ENCODE results near the gene SVEP1. TPM values are rescaled to one million over a fixed set of nuclear protein-coding genes. Genes with fewer than 3 reads are reported as not detected.

SVEP1 gene
- total RNA-seq, 1 donor from 2014 or later, result 8.8 TPM

DNA sequence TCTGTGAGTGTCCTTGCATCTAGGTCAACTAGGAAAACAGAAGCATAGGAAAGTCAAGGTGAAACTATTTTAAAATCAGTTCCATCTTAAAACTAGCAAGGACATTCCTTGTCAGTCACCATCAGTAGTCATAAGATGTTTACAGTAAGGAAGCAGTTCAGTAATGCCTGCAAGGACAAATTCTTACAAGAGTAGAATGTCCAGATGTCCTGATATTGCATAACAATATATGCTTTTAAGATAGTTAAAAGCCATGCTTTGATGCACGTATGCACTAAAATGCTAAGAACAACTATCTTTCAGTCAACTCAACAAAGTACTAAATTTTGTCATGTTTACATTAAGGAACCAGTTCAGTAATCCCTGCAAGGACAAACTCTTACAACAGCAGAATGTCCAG is 11.3 kb upstream of the SVEP1 start:
- no peak overlapping the region for H3K4me3 ChIP-seq
- no peak overlapping the region for H3K27ac ChIP-seq (replicated peaks)
- no peaks in the 10 kb centered on the region for H3K4me1 ChIP-seq
- TF ChIP-seq, protein P1, sequence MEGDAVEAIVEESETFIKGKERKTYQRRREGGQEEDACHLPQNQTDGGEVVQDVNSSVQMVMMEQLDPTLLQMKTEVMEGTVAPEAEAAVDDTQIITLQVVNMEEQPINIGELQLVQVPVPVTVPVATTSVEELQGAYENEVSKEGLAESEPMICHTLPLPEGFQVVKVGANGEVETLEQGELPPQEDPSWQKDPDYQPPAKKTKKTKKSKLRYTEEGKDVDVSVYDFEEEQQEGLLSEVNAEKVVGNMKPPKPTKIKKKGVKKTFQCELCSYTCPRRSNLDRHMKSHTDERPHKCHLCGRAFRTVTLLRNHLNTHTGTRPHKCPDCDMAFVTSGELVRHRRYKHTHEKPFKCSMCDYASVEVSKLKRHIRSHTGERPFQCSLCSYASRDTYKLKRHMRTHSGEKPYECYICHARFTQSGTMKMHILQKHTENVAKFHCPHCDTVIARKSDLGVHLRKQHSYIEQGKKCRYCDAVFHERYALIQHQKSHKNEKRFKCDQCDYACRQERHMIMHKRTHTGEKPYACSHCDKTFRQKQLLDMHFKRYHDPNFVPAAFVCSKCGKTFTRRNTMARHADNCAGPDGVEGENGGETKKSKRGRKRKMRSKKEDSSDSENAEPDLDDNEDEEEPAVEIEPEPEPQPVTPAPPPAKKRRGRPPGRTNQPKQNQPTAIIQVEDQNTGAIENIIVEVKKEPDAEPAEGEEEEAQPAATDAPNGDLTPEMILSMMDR (IDR thresholded peaks at IDR 0.05; ENCODE audit: borderline replicate concordance), result no peak
- H3K36me3 ChIP-seq, result no peaks in the 10 kb centered on the region
- DNase-seq, result no peak
- H3K27me3 ChIP-seq (ENCODE audit: low read depth), result peaks cover 2% of the 10 kb centered on the region
- H3K9me3 ChIP-seq (replicated peaks), result peaks cover 12% of the 10 kb centered on the region
- intact Hi-C loops (cut with micrococcal nuclease), result no loop called here

DNA sequence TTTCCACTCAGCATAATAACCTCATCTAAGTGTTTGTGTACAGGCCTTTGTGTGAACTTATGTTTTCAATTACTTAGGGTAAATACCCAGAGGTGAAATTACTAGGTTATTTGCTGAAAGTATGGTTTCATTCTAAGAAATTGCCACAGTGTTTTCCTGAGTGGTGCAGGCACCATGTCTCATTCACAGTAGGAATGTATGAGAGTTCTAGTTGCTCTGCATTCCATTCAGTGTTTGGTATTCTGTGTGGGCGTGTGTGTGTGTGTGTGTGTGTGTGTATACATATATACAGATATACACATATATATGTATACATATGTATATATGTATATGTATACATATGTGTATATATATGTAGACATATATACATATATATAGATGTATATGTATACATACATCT is 8.8 kb upstream of the SVEP1 start:
- Histone ChIP-seq H3K4me1 (no peaks in the 10 kb centered on the region), H3K4me3 (no peak overlapping the region)
- intact Hi-C loops (cut with micrococcal nuclease), result no loop called here

DNA sequence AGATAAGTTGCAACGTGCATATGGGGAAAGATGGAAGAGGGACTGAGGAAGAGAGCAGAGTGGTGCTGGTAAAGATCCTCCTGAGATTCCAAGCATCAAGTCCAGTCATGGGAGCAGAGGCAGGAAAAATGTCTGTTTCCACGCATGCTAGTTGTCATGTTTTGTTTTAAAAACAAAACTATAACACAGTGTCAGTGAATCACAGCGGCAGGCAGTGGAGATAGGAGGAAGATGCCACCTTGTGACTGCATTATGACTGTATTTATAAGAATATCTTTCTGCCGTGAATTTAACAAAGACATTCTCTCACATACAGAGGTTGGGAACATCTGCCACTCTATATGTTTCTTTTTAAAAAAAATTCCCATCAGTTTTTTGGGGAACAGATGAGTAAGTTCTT is 3.7 kb upstream of the SVEP1 start:
- intact Hi-C loops (cut with micrococcal nuclease), result no loop called here
- DNase-seq, result no peak
- peaks cover 15% of the 10 kb centered on the region for H3K9me3 ChIP-seq (replicated peaks)

More for the DNA sequence above, 8.8 kb upstream of the SVEP1 start:
- H3K27me3 ChIP-seq (ENCODE audit: low read depth), result peaks cover 14% of the 10 kb centered on the region
- H3K36me3 ChIP-seq, result no peaks in the 10 kb centered on the region
- DNase-seq, result no peak
- H3K9me3 ChIP-seq (replicated peaks), result peaks cover 28% of the 10 kb centered on the region
- no peak overlapping the region for H3K27ac ChIP-seq (replicated peaks)
- TF ChIP-seq, protein P1 (IDR thresholded peaks at IDR 0.05; ENCODE audit: borderline replicate concordance), result no peak

DNA sequence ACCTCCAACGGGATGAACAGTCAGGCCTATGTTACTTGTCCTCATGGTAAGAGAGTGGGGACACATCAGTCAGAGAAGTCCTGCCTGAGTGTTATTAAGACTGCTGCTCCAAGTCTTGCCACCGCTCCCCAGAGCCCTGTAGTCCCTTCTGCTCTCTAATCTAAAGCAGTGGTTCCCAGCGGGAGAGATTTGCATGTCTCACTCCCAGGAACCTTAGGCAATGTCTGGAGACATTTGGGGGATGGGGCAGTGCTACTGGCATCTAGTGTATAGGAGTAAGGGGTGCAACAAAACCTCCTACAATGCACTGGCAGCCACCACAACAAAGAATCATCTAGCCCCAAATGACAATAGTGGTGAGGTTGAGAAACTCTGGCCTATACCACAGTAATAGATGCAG is 2.6 kb upstream of the SVEP1 start:
- peaks cover 19% of the 10 kb centered on the region for H3K4me1 ChIP-seq
- H3K27ac ChIP-seq (replicated peaks), result no peak overlapping the region
- DNase-seq, result no peak
- no peaks in the 10 kb centered on the region for H3K36me3 ChIP-seq
- H3K9me3 ChIP-seq (replicated peaks), result peaks cover 17% of the 10 kb centered on the region
- no peak overlapping the region for H3K4me3 ChIP-seq
- intact Hi-C loops (cut with micrococcal nuclease), result no loop called here
- H3K27me3 ChIP-seq (ENCODE audit: low read depth), result peaks cover 73% of the 10 kb centered on the region
- TF ChIP-seq, protein P1 (IDR thresholded peaks at IDR 0.05; ENCODE audit: borderline replicate concordance), result no peak

More for the DNA sequence above, 3.7 kb upstream of the SVEP1 start:
- no peaks in the 10 kb centered on the region for H3K36me3 ChIP-seq
- peaks cover 19% of the 10 kb centered on the region for H3K4me1 ChIP-seq
- H3K27ac ChIP-seq (replicated peaks), result no peak overlapping the region
- TF ChIP-seq, protein P1 (IDR thresholded peaks at IDR 0.05; ENCODE audit: borderline replicate concordance), result no peak
- H3K4me3 ChIP-seq, result no peak overlapping the region
- H3K27me3 ChIP-seq (ENCODE audit: low read depth), result peaks cover 63% of the 10 kb centered on the region

DNA sequence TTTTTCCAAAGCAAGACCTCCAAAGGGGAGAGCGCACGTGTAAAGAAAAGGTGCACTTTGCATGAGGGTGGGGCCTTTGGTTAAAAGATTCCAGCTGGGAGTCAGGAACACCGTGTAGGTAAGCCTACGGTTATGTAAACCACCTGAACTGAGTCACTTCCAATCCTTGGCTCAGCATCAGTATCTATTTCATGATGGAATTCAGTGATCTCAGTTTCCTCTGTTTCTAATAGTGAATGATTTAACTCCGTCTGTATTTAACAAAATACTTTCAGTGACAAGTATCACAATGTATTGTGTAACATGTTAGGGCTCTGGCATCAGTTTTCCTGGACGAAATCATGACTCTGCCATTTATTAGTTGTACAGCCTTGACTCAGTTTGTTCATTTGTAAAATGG is 1.3 kb upstream of the SVEP1 start:
- TF ChIP-seq, protein P1 (IDR thresholded peaks at IDR 0.05; ENCODE audit: borderline replicate concordance), result no peak
- Histone ChIP-seq H3K36me3 (no peaks in the 10 kb centered on the region), H3K4me3 (peak overlapping the region; percentile 69), H3K27me3 (ENCODE audit: low read depth) (peaks cover 83% of the 10 kb centered on the region), H3K4me1 (peaks cover 19% of the 10 kb centered on the region), H3K27ac (replicated peaks) (peak overlapping the region; percentile 80), H3K9me3 (replicated peaks) (peaks cover 22% of the 10 kb centered on the region)
- intact Hi-C loops (cut with micrococcal nuclease), result no loop called here
- DNase-seq, result no peak

DNA sequence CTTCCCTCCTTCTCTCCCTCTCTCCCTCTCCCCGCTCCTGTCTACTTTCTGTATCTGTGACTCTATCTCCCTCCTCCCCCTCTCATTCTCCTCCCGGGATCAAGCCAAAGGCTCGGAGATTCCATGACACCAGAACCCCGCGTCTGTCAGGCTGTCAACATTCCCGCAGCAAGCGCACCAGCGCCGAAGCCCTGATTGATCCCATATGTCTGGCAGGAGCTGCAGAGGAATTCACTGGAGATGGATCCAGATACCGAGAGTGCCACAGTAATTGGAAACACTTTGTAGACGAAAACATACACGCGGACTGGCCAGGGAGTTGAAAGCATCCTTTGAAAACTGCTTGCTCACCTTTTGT is 300 bp upstream of the SVEP1 start:
- TF ChIP-seq, protein P1 (IDR thresholded peaks at IDR 0.05; ENCODE audit: borderline replicate concordance), result no peak
- Histone ChIP-seq H3K9me3 (replicated peaks) (peaks cover 16% of the 10 kb centered on the region), H3K4me1 (peaks cover 19% of the 10 kb centered on the region), H3K4me3 (peak overlapping the region; percentile 69), H3K27me3 (ENCODE audit: low read depth) (peaks cover 83% of the 10 kb centered on the region), H3K27ac (replicated peaks) (peak overlapping the region; percentile 80), H3K36me3 (no peaks in the 10 kb centered on the region)
- peak; percentile 23 for DNase-seq
- intact Hi-C loops (cut with micrococcal nuclease), result no loop called here

All from left ventricle myocardium inferior (tissue), 1 donor.